GM21786 (cell line): Measurements from ENCODE around the gene CTAGE8.
"Not testable (repeated sequence)": the region's sequence is repeated elsewhere in the genome, so short reads cannot be mapped to it uniquely, and the experiment has no call there.

Experiments
- ATAC-seq: cut with Tn5 transposase; IDR thresholded peaks from one replicate; pipeline ENCODE4 v1.9.1; 2021; ENCODE audit not compliant: unreplicated experiment

CTAGE8 gene

GRCh38 chr7:144256112-144256511, 13.0 kb downstream of the CTAGE8 start:
- no peak for ATAC-seq

DNA sequence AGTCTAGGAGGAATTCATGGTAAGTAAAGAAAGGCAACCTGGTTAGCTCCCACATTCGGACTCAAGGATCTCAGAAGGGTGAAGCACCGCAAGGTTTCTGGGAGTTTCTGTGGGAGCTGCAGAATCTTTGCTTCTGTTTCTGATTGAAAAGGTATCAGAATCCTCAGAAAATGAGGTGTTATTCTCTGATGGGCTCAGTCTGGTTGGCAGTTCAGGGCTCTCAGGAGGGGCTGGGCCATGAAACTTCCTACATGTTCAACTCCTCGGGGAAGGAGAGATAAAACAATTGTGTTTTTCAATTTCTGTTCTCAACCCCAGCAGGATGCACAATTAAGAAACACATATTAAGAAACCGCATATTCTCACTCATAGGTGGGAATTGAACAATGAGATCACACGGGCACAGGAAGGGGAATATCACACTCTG, 13.6 kb downstream of the CTAGE8 start:
- ATAC-seq: no peak

GRCh38 chr7:144252307-144252706, 16.8 kb downstream of the CTAGE8 start:
- not testable (repeated sequence) for ATAC-seq

- not testable (repeated sequence) for ATAC-seq
These were observed 21.3 kb downstream of the CTAGE8 start for GRCh38 chr7:144247674-144248330.

- not testable (repeated sequence) for ATAC-seq
These were observed 22.1 kb downstream of the CTAGE8 start for GRCh38 chr7:144246967-144247366.

DNA sequence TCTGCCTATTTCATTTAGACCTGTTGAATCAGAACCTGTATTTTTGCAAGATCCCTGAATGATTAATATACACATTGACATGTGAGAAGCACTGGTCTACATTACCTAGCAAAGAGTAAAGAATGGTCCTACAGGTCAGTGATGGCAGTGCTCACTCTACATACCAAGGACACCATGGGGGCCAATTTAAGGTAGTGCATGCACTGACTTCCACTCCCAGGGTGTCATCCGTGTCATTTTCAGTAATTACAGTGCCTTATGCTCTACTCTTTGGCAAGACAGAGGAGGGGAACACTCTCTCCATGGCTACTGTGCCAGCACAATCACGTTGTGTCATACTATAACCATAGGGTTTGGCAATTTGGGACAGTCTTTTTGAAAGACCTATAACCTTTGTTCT, 23.7 kb downstream of the CTAGE8 start:
- ATAC-seq: not testable (repeated sequence)

DNA sequence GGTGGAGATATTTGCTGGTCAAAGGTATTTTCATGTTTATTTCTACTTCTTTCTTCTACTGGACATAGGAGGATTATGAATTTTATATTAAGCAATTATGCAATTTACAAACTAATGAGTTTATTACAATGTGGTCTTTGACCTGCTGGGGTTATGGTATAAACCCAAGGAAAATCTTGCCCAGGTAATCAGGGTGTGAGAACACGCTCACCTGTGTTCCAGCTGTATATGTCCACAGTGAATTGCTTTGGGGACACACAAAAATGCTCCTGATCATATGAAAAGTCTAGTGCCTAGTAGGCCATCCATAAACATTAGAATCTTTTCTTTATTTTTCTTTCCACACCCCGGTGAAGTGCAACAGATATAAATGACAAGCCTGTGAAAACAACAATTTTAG, 29.7 kb downstream of the CTAGE8 start, which contains the start of gene OR2A42:
OR2A42 (minus strand) TSS at position 241 of the 400 bp plus-strand sequence. CDS start 6,762 bp downstream, outside the sequence.
- ATAC-seq: not testable (repeated sequence)

DNA sequence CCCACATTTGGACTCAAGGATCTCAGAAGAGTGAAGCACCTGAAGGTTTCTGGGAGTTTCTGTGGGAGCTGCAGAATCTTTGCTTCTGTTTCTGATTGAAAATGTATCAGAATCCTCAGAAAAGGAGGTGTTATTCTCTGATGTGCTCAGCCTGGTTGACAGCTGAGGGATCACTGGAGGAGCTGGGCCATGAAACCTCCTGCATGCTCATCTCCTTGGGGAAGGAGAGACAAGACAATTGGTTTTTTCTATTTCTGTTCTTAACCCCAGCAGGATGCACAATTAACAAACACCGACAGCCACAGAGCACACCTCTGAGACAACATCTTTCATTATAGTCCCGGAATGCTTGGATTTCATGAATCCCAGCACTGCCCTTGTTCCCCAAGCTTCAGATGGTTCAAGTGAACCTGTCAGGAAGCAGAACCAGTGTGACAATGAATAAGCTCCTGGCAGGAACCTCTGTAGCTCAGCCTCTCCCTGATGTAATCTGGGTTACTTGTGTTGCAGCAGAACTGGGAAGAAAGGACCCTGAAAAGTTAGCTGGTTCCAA, 30.5 kb downstream of the CTAGE8 start:
- not testable (repeated sequence) for ATAC-seq

DNA sequence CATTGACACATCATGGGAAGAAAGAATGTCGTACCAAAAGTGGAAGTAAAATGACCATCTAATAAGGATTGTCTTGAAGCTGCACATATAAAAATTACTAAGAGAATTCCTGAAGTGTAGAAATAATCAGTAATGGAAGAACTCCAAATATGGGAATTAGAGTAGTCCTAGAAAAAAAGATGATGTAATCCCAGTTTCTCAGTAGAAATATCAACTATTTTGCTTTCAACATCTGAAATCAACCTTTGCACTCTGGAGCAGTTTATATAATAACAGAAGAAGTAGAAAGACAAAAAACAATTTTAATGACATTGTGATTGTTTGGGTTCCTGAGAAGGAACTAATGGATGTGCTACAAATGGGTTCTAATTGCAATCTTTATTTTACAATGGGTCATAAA, 36.0 kb downstream of the CTAGE8 start:
- ATAC-seq: not testable (repeated sequence)

DNA sequence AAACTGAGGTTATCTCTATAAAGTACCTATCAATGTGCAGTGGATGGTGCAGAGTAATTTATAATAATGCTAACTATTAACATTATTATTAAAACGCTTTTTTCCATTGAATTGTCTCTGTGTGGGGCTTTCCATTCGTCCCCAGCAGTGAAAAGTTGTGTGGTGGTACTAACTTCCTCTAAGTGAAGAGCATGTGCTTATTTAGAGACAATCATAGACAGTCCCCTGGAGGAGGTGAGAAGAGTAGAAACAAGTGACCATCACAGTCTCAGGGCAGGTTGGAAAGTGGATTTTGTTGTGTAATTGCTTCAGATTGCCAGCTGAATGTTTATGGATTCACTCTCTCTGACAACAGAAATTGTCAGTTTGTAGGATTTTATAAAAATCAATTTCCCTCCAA, 38.1 kb downstream of the CTAGE8 start:
- ATAC-seq: not testable (repeated sequence)

- ATAC-seq: not testable (repeated sequence)
These were observed 40.3 kb downstream of the CTAGE8 start for GRCh38 chr7:144228810-144229209.

- not testable (repeated sequence) for ATAC-seq
These were observed 42.2 kb downstream of the CTAGE8 start for GRCh38 chr7:144226866-144227265.

- not testable (repeated sequence) for ATAC-seq
These were observed 45.4 kb downstream of the CTAGE8 start for GRCh38 chr7:144223675-144224074.

GRCh38 chr7:144220531-144220930, 48.6 kb downstream of the CTAGE8 start:
- ATAC-seq: not testable (repeated sequence)

DNA sequence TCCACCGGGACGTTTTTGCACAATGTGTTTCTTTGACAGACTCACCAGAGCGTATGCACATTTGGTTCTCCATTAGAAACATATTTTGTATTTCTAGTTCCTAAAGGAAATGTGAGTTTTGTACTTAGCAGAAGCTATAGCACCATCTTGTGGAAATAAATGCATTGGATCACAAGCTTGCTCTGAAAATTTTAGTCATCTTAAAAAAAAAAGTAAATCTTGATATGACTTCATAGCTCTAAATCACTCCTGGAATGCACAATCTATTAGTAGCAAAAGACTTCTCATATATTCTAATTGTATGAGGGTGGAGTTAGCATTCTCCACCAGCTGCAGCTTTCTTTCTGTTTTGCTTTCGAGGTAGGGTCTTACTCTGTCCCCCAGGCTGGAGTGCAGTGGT, 49.9 kb downstream of the CTAGE8 start:
- peak; percentile 40 for ATAC-seq

DNA sequence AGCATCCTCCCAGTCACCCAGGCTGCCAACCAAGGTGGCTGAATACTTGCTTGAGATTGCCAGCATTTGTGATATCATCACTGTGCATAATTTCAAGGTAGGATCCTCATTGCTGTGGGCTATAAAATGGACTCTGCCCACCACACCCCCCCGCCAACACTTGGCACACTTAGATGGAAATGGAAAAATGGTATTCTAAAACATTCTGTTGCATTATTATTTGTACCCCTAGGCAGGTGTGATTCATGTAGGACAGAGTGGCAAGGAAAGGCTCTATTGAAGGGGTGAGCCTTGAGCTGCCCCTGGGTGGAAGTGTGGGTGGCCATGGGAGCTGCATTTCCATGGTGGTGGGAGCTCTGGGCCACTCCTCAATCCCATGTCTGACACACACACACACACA, 50.5 kb downstream of the CTAGE8 start:
- ATAC-seq: not testable (repeated sequence)

DNA sequence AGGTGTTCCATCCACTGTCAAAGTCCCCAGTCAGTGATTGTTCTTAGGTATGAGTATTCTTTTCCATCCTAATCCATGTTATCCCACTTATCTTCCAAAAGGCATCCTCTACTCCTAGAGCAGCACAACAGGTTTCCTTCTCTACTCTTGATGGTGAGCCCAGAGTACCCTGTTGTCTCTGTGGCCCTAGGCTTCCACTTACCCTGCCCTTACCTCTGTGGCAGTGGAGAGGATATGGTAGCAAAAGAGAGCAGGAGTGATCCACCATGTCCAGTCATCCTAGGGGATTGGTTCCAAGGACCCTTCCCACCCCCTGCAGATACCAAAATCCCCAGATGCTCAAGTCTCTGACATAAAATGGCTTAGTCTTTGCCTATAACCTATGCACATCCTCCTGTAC, 51.9 kb downstream of the CTAGE8 start:
- not testable (repeated sequence) for ATAC-seq
